Measurements from ENCODE around the gene GAREM1.

The GAREM1 gene

DNA sequence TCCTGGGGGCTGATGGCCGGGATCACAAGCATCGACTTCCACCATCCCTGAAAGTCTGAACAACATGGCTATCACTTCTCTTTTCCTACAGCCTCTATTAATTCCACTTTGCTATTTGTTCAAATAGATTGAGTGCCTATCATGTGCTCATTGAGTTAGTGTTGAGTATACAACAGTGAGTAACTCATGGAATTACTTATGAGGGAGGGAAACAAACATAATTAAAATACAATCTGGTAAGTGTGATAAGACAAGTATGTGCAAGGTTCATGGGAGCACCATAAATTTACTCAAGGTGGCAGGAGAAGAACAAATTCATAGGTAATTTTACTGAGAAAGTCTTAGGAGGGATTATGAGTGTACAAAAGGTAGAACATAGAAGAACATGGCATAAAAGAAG lies 194.4 kb downstream of the GAREM1 start:
- Histone ChIP-seq H3K4me1 (ENCODE audit: control insufficient read depth in 1 of 2, insufficient read depth in 2 of 2, low read length in 2 of 2) (peaks cover 50 to 53% of the 10 kb centered on the region in 2 donors), H3K36me3 (ENCODE audit: control insufficient read depth in 1 of 2, insufficient read depth in 2 of 2, low read length in 2 of 2) (no peaks in the 10 kb centered on the region), H3K27me3 (ENCODE audit: control insufficient read depth in 1 of 2, insufficient read depth in 2 of 2, low read length in 2 of 2) (no peaks in the 10 kb centered on the region), H3K4me3 (ENCODE audit: low read depth in 1 of 2, low read length in 2 of 2) (no peak overlapping the region), H3K9ac (ENCODE audit: low read depth in 1 of 2, low read length in 2 of 2) (no peak overlapping the region), H3K27ac (ENCODE audit: low read depth, low read length) (no peak overlapping the region), H3K9me3 (ENCODE audit: control insufficient read depth in 1 of 2, low read length in 2 of 2) (no peaks in the 10 kb centered on the region)

DNA sequence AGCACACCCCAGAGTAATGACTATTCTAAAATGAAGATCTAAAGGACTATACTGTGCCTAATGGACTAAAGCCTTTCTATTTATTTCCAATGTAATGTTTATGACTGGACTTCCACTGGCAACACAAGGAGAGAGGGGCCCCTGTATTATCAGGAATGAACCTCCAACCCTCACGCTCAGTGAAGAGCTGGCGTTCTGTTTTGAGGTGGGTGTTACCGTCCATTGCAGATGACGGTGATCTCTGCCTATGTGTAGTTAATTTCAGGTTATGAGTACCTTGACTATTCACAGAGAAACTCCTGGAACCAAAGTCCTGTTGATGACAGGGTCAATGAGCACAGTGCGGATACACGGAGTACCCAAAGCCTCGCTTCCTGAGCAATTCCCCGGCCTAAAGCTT lies 195.5 kb downstream of the GAREM1 start:
- Histone ChIP-seq H3K36me3 (ENCODE audit: control insufficient read depth in 1 of 2, insufficient read depth in 2 of 2, low read length in 2 of 2) (peaks cover 0 to under 1% of the 10 kb centered on the region in 2 donors), H3K27me3 (ENCODE audit: control insufficient read depth in 1 of 2, insufficient read depth in 2 of 2, low read length in 2 of 2) (no peaks in the 10 kb centered on the region), H3K9me3 (ENCODE audit: control insufficient read depth in 1 of 2, low read length in 2 of 2) (no peaks in the 10 kb centered on the region), H3K4me3 (ENCODE audit: low read depth in 1 of 2, low read length in 2 of 2) (no peak overlapping the region), H3K4me1 (ENCODE audit: control insufficient read depth in 1 of 2, insufficient read depth in 2 of 2, low read length in 2 of 2) (peaks cover 43 to 44% of the 10 kb centered on the region in 2 donors), H3K27ac (ENCODE audit: low read depth, low read length) (no peak overlapping the region), H3K9ac (ENCODE audit: low read depth in 1 of 2, low read length in 2 of 2) (no peak overlapping the region)

DNA sequence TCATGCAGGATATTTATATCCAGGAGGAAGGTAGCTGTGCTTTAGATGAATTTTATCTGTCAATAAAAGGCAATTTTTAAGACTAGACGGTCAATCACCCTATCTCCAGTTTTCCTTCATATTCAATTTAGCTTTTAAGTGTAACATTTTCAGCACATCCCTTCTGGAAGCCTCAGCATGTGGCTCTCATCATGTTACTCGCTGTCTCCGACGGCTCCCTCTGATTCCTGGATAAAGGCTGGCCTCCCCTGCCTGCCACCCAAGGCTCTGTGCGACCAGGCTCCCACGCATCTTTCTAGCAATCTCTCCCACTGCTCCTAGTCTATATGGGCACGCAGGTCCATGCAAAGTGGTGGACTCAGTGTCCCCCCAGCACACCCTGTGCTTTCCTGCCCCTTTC lies 196.4 kb downstream of the GAREM1 start:
- H3K9me3 ChIP-seq (ENCODE audit: control insufficient read depth in 1 of 2, low read length in 2 of 2): no peaks in the 10 kb centered on the region
- no peak overlapping the region for H3K9ac ChIP-seq (ENCODE audit: low read depth in 1 of 2, low read length in 2 of 2)
- no peaks in the 10 kb centered on the region for H3K27me3 ChIP-seq (ENCODE audit: control insufficient read depth in 1 of 2, insufficient read depth in 2 of 2, low read length in 2 of 2)
- H3K4me3 ChIP-seq (ENCODE audit: low read depth in 1 of 2, low read length in 2 of 2): no peak overlapping the region
- H3K36me3 ChIP-seq (ENCODE audit: control insufficient read depth in 1 of 2, insufficient read depth in 2 of 2, low read length in 2 of 2): peaks cover 0 to 8% of the 10 kb centered on the region in 2 donors
- peaks cover 37 to 41% of the 10 kb centered on the region in 2 donors for H3K4me1 ChIP-seq (ENCODE audit: control insufficient read depth in 1 of 2, insufficient read depth in 2 of 2, low read length in 2 of 2)
- H3K27ac ChIP-seq (ENCODE audit: low read depth, low read length): no peak overlapping the region

DNA sequence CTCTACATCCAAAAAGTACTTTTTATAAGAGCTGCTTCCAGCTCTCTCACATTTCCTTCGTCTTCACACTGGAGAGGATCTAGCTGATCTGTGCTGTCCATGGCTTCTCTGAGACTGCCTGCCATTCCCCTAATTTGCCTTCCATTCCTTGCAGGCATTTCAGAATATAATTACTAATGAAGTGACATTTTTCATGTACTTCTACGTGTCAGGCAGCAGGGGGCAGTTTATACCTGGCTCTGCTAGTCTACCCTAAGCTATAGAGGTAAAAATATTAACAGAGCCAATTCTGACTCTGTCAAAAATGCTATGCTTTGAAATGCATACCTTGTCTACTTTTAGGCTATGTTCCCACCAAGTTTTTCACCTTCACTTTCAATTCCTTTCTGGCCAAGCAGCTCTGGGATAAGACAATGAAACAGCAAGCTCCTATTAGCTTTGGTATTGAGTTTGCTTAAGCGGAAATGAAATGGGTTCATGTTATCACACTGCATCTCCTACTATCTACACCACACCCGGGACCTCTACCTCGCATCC lies 198.9 kb downstream of the GAREM1 start:
- Histone ChIP-seq H3K4me3 (ENCODE audit: low read depth in 1 of 2, low read length in 2 of 2) (no peak overlapping the region), H3K9me3 (ENCODE audit: control insufficient read depth in 1 of 2, low read length in 2 of 2) (no peaks in the 10 kb centered on the region), H3K9ac (ENCODE audit: low read depth in 1 of 2, low read length in 2 of 2) (no peak overlapping the region), H3K36me3 (ENCODE audit: control insufficient read depth in 1 of 2, insufficient read depth in 2 of 2, low read length in 2 of 2) (peaks cover 0 to 21% of the 10 kb centered on the region in 2 donors), H3K27ac (ENCODE audit: low read depth, low read length) (no peak overlapping the region), H3K4me1 (ENCODE audit: control insufficient read depth in 1 of 2, insufficient read depth in 2 of 2, low read length in 2 of 2) (peaks cover 13 to 16% of the 10 kb centered on the region in 2 donors), H3K27me3 (ENCODE audit: control insufficient read depth in 1 of 2, insufficient read depth in 2 of 2, low read length in 2 of 2) (no peaks in the 10 kb centered on the region)

DNA sequence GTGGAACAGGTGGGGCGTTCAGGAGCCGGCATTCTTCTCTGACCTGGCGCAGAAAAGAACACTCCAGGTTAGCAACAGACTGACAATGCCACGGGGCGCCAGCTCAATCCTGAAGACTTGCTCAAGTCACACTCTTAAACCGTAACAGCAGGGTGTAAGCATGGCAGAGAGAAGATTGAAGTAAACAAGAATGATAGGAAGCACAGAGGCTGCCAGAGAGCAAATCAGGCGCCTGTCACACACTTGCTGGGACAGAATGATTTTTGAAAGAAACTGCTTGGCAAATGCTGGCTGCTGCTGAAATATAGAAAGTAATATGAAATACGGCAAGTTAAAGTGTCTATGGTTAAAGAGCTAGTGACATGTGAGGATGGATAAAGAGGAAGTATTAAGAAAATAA lies 200.3 kb downstream of the GAREM1 start:
- Histone ChIP-seq H3K36me3 (ENCODE audit: control insufficient read depth in 1 of 2, insufficient read depth in 2 of 2, low read length in 2 of 2) (peaks cover 0 to 21% of the 10 kb centered on the region in 2 donors), H3K27ac (ENCODE audit: low read depth, low read length) (no peak overlapping the region), H3K4me1 (ENCODE audit: control insufficient read depth in 1 of 2, insufficient read depth in 2 of 2, low read length in 2 of 2) (peaks cover 5 to 7% of the 10 kb centered on the region in 2 donors), H3K9me3 (ENCODE audit: control insufficient read depth in 1 of 2, low read length in 2 of 2) (no peaks in the 10 kb centered on the region), H3K4me3 (ENCODE audit: low read depth in 1 of 2, low read length in 2 of 2) (no peak overlapping the region), H3K27me3 (ENCODE audit: control insufficient read depth in 1 of 2, insufficient read depth in 2 of 2, low read length in 2 of 2) (no peaks in the 10 kb centered on the region), H3K9ac (ENCODE audit: low read depth in 1 of 2, low read length in 2 of 2) (no peak overlapping the region)

DNA sequence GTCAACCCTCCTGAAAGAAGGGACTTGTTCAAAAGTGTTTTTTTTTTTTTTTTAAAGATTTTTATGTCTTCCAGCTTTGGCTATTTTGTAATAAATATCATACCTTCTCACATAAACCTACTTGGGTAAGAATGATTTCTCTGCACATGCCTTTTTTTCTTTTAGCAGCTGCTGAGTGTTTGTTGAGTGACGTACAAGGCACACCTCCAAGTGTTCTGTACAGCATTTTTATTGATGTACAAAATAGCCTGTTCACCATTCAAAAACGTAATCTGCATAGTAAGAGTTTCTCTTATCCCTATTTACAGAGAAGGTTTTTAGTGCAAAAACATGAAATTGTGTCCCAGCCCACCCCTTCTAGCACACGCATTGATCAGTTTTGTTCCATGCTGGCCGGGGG lies 203.2 kb downstream of the GAREM1 start:
- Histone ChIP-seq H3K27ac (ENCODE audit: low read depth, low read length) (no peak overlapping the region), H3K9me3 (ENCODE audit: control insufficient read depth in 1 of 2, low read length in 2 of 2) (no peaks in the 10 kb centered on the region), H3K4me1 (ENCODE audit: control insufficient read depth in 1 of 2, insufficient read depth in 2 of 2, low read length in 2 of 2) (peaks cover 5 to 7% of the 10 kb centered on the region in 2 donors), H3K4me3 (ENCODE audit: low read depth in 1 of 2, low read length in 2 of 2) (no peak overlapping the region), H3K9ac (ENCODE audit: low read depth in 1 of 2, low read length in 2 of 2) (no peak overlapping the region), H3K27me3 (ENCODE audit: control insufficient read depth in 1 of 2, insufficient read depth in 2 of 2, low read length in 2 of 2) (no peaks in the 10 kb centered on the region), H3K36me3 (ENCODE audit: control insufficient read depth in 1 of 2, insufficient read depth in 2 of 2, low read length in 2 of 2) (peaks cover 0 to 21% of the 10 kb centered on the region in 2 donors)

DNA sequence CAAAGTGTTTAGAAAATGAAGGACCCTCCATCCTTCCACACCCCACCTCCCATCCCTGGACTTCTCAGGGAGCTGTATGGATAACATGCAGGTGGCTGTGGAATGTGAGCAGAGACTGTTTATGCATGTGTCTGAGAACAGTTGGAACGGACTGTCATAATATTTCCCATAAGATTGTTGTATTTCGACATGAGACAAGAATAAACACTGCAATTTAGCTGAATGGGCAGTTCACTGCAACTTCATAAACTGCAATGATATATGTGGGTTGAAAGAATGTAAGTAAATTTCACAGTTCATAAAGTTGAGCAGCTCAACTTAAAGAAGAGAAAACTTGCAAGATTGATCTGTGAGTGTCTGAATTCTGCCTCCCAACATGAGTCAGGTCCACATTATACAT lies 206.3 kb downstream of the GAREM1 start:
- Histone ChIP-seq H3K27ac (ENCODE audit: low read depth, low read length) (no peak overlapping the region), H3K4me3 (ENCODE audit: low read depth in 1 of 2, low read length in 2 of 2) (no peak overlapping the region), H3K9me3 (ENCODE audit: control insufficient read depth in 1 of 2, low read length in 2 of 2) (no peaks in the 10 kb centered on the region), H3K9ac (ENCODE audit: low read depth in 1 of 2, low read length in 2 of 2) (no peak overlapping the region), H3K36me3 (ENCODE audit: control insufficient read depth in 1 of 2, insufficient read depth in 2 of 2, low read length in 2 of 2) (peaks cover 0 to 13% of the 10 kb centered on the region in 2 donors), H3K4me1 (ENCODE audit: control insufficient read depth in 1 of 2, insufficient read depth in 2 of 2, low read length in 2 of 2) (no peaks in the 10 kb centered on the region), H3K27me3 (ENCODE audit: control insufficient read depth in 1 of 2, insufficient read depth in 2 of 2, low read length in 2 of 2) (no peaks in the 10 kb centered on the region)

DNA sequence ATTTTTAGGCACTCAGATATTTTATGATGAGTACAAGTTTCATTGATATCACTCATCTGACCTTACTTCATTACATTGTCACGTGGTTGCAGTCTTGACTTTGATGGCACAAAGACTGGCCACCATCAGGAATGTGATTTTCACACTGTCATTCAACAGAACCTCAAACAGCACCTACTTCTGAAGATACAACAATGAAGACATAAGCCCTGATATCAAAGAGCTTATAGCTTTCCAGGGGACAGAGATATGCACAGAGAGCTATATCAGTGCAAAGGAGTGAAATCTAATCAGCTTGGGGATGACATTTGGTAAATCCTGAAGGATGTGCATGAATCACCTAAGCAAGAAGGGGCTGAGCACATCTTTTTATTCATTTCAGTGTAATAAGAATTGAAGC lies 208.6 kb downstream of the GAREM1 start:
- Histone ChIP-seq H3K9me3 (ENCODE audit: control insufficient read depth in 1 of 2, low read length in 2 of 2) (no peaks in the 10 kb centered on the region), H3K27me3 (ENCODE audit: control insufficient read depth in 1 of 2, insufficient read depth in 2 of 2, low read length in 2 of 2) (no peaks in the 10 kb centered on the region), H3K4me3 (ENCODE audit: low read depth in 1 of 2, low read length in 2 of 2) (no peak overlapping the region), H3K9ac (ENCODE audit: low read depth in 1 of 2, low read length in 2 of 2) (no peak overlapping the region), H3K4me1 (ENCODE audit: control insufficient read depth in 1 of 2, insufficient read depth in 2 of 2, low read length in 2 of 2) (peaks cover 6 to 12% of the 10 kb centered on the region in 2 donors), H3K36me3 (ENCODE audit: control insufficient read depth in 1 of 2, insufficient read depth in 2 of 2, low read length in 2 of 2) (no peaks in the 10 kb centered on the region), H3K27ac (ENCODE audit: low read depth, low read length) (no peak overlapping the region)

DNA sequence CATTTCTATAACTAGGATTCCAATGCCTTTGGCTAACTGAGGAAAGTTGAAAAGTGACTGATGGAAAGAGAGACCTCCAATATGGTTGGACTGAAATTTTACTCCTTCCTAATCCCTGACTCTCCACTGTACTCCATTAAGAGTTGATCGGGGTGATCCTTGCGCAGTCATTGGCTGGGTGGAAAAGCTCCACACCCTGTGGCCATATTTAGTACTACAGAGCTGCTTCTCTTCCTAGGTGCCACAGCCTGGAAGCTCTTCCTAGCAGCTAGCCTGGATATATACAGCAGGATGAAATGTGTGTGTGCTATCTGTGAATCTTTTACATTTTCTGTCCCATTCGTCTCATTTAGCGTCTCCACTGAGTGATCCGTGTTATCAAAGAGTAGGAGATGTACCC lies 209.7 kb downstream of the GAREM1 start:
- no peak overlapping the region for H3K4me3 ChIP-seq (ENCODE audit: low read depth in 1 of 2, low read length in 2 of 2)
- no peak overlapping the region for H3K27ac ChIP-seq (ENCODE audit: low read depth, low read length)
- H3K27me3 ChIP-seq (ENCODE audit: control insufficient read depth in 1 of 2, insufficient read depth in 2 of 2, low read length in 2 of 2): no peaks in the 10 kb centered on the region
- H3K4me1 ChIP-seq (ENCODE audit: control insufficient read depth in 1 of 2, insufficient read depth in 2 of 2, low read length in 2 of 2): peaks cover 6 to 12% of the 10 kb centered on the region in 2 donors
- no peaks in the 10 kb centered on the region for H3K36me3 ChIP-seq (ENCODE audit: control insufficient read depth in 1 of 2, insufficient read depth in 2 of 2, low read length in 2 of 2)
- no peak overlapping the region for H3K9ac ChIP-seq (ENCODE audit: low read depth in 1 of 2, low read length in 2 of 2)
- H3K9me3 ChIP-seq (ENCODE audit: control insufficient read depth in 1 of 2, low read length in 2 of 2): no peaks in the 10 kb centered on the region

DNA sequence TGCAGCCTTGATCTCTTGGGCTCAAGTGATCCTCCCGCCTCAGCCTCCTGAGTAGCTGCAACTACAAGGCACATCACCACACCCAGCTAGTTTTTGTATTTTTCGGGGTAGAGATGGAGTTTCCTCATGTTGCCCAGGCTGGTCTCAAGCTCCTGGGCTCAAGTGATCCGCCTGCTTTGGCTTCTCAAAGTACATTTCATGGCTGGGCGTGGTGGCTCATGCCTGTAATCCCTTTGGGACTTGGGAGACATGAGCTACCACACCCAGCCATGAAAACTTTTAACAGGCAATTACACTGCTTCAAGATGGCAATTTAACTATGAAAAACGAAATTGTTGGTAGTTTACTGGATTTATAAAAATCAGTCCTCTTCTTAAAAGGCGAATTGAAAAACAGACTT lies 211.1 kb downstream of the GAREM1 start:
- Histone ChIP-seq H3K4me1 (ENCODE audit: control insufficient read depth in 1 of 2, insufficient read depth in 2 of 2, low read length in 2 of 2) (peaks cover 6 to 12% of the 10 kb centered on the region in 2 donors), H3K27ac (ENCODE audit: low read depth, low read length) (no peak overlapping the region), H3K4me3 (ENCODE audit: low read depth in 1 of 2, low read length in 2 of 2) (no peak overlapping the region), H3K27me3 (ENCODE audit: control insufficient read depth in 1 of 2, insufficient read depth in 2 of 2, low read length in 2 of 2) (no peaks in the 10 kb centered on the region), H3K36me3 (ENCODE audit: control insufficient read depth in 1 of 2, insufficient read depth in 2 of 2, low read length in 2 of 2) (no peaks in the 10 kb centered on the region), H3K9me3 (ENCODE audit: control insufficient read depth in 1 of 2, low read length in 2 of 2) (no peaks in the 10 kb centered on the region), H3K9ac (ENCODE audit: low read depth in 1 of 2, low read length in 2 of 2) (no peak overlapping the region)

Data from duodenal mucosa (tissue), 2 donors.